Memory B cell (primary cell): Measurements from ENCODE around the gene IL6R.

Experiments
- ATAC-seq: fragments of 150-1000 bp; cut with Tn5 transposase; 2 replicates; pipeline ENCODE4 v1.10.0; 2021; ENCODE audit warnings: low read depth, mild to moderate bottlenecking, moderate library complexity
- DNase-seq, 2 donors: peaks; one replicate each; pipeline ENCODE4 v3.0.0; 2022; ENCODE audit warnings: low spot score in 2 of 2
- H3K27ac Mint-ChIP-seq: one replicate; pipeline ENCODE4 v1.8.0; 2022; ENCODE audit warnings: mild to moderate bottlenecking, moderate library complexity, mixed read lengths
- H3K27me3 Mint-ChIP-seq: one replicate; pipeline ENCODE4 v1.8.0; 2022; ENCODE audit warnings: mixed read lengths
- H3K36me3 Mint-ChIP-seq: one replicate; pipeline ENCODE4 v1.8.0; 2022; ENCODE audit warnings: mild to moderate bottlenecking, mixed read lengths
- H3K4me1 Mint-ChIP-seq: one replicate; pipeline ENCODE4 v1.8.0; 2022; ENCODE audit warnings: mixed read lengths
- H3K4me3 Mint-ChIP-seq: one replicate; pipeline ENCODE4 v1.8.0; 2022; ENCODE audit warnings: mild to moderate bottlenecking, moderate library complexity, mixed read lengths
- H3K9me3 Mint-ChIP-seq: one replicate; pipeline ENCODE4 v1.8.0; 2022; ENCODE audit warnings: mixed read lengths

The IL6R gene

DNA sequence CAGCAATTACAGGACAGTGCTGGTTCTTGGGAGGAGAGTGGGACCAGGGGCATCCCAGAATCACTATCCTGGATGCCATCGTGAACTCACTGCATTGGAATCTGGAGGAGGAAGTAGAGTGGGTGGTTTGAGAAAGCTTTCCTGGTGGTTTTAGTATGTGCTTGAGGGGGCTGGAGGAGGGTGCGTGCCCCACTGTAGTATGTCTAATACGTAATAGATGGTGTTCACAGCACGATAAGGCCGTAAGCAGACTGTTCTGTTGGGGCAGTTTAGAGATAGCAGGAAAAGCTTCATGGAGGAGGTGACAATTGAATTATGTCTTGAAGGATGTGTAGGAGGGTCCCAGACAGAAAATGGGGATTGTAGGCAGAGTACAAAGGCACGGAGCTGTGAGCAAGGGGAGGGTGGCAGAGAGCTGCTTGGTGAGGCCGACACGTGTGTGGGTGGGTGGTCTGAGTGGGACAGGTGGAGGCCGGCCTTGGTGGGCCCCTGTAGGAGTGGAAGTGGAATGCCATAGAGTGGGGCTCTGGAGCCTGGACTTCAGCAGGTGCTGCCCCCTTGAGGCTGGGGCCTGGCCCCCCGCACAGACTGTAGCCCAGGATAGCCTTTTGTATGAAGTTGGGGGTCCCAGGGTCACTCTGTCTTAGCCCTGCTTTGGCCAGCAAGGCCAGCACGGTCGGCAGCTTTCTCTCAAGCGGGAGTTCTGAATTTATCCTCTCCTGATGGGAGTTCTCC is 37.0 kb downstream of the IL6R start:
- H3K36me3 Mint-ChIP-seq, result peaks cover 13% of the 10 kb centered on the region
- H3K27ac Mint-ChIP-seq, result no peak overlapping the region
- H3K4me1 Mint-ChIP-seq, result peaks cover 10% of the 10 kb centered on the region
- H3K9me3 Mint-ChIP-seq, result no peaks in the 10 kb centered on the region
- DNase-seq (no peak), ATAC-seq (no peak)
- no peaks in the 10 kb centered on the region for H3K27me3 Mint-ChIP-seq
- no peak overlapping the region for H3K4me3 Mint-ChIP-seq

DNA sequence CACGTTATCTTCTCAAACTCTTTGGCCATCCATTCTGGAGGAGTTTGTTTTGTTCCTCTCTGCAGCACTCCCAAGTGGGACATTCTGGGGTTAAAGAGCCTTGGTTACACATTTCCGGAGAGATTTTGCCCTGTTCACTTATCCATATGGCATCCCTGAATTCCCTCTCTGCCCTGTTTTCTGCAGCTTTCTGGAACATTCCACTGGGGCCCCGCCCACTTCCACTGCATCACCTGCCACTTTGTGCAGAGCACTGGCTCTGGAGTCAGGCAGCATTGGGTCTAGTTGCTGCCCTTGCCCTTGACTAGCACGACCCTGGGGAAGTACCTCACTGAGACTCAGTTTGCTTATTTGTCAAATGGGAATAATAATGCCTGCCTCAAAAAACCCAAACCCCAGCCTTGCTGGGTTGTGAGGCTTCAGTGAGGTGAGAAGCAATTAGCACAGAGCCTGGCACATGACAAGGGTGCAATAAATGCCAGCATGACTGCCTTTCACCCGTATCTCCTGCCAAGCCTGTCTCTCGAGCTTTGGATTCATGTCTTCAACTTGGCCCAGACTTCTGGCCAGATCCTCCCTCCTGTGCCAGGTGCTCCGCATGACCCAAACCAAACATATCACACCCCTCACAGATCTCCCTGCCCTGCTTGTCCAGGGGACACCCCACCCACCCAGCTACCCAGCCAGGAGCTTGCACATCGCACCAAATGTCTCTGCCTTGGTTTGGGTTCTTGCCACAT is 38.3 kb downstream of the IL6R start:
- no peaks in the 10 kb centered on the region for H3K9me3 Mint-ChIP-seq
- ATAC-seq (no peak), DNase-seq (no peak)
- no peak overlapping the region for H3K27ac Mint-ChIP-seq
- H3K4me3 Mint-ChIP-seq, result no peak overlapping the region
- H3K4me1 Mint-ChIP-seq, result peaks cover 10% of the 10 kb centered on the region
- H3K27me3 Mint-ChIP-seq, result no peaks in the 10 kb centered on the region
- peaks cover 12% of the 10 kb centered on the region for H3K36me3 Mint-ChIP-seq

DNA sequence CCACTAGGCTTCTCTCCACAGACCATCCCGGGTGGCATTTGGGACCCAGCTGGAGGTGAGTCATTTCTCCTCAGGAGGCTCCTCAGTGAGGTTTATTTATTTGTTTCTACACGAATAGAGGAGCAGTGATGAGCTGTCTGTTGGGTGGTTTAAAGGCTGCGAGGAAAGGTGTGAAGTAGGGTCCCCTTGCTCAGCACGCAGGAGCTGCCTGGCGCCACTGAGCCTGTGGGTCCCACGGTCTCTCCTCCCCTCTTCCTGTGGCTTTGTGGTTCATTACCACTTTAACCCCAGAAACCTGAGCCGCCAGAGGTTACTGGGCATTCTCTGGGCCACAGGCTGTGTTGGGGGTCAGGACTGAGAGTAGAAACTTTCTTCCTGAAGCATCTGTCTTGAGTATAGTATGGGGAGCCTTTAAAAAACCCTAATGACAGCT is 39.9 kb downstream of the IL6R start:
- H3K27me3 Mint-ChIP-seq, result no peaks in the 10 kb centered on the region
- no peak for DNase-seq
- H3K9me3 Mint-ChIP-seq, result no peaks in the 10 kb centered on the region
- no peak overlapping the region for H3K4me3 Mint-ChIP-seq
- no peak for ATAC-seq
- peaks cover 16% of the 10 kb centered on the region for H3K36me3 Mint-ChIP-seq
- H3K27ac Mint-ChIP-seq, result no peak overlapping the region
- H3K4me1 Mint-ChIP-seq, result peaks cover 7% of the 10 kb centered on the region

DNA sequence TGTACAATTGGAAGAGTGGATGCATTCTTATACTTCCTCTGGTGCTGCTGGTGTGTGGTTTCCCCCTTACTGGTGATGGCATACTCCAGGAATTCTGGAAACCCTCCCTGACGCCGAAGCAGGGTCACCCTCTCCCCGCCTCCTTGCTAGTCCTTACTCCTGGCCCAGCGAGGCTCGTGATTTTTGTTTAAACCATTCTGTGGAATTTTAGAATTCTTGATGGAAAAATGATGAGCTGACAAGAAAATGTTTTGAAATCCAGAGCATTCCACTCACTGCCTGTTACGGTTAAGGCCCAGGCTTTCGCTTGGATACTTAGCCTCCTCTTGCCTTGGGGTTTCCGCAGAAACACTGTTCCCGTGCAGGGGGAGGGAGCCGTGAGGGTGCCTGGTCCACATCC is 41.1 kb downstream of the IL6R start:
- Mint-ChIP-seq H3K4me3 (no peak overlapping the region), H3K27ac (no peak overlapping the region), H3K9me3 (no peaks in the 10 kb centered on the region), H3K4me1 (peaks cover 6% of the 10 kb centered on the region), H3K36me3 (peaks cover 17% of the 10 kb centered on the region), H3K27me3 (no peaks in the 10 kb centered on the region)
- no peak for DNase-seq
- ATAC-seq, result no peak

DNA sequence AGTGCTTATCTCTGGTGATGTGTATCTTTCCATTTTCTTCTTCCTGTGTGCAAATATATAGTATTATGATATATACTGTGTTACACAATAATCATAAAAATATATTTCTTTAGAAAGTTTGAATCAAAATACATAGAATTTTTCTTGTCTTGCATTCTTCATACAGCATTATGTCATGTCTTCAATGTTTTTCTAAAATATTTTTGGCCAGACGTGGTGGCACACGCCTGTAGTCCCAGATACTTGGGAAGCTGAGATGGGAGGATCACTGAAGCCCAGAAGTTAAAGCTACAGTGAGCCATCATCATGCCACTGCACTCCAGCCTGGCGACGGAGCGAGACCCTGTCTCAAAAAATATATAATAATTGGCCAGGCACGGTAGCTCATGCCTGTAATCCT is 41.6 kb downstream of the IL6R start:
- no peak overlapping the region for H3K4me3 Mint-ChIP-seq
- H3K36me3 Mint-ChIP-seq, result peaks cover 18% of the 10 kb centered on the region
- ATAC-seq, result no peak

DNA sequence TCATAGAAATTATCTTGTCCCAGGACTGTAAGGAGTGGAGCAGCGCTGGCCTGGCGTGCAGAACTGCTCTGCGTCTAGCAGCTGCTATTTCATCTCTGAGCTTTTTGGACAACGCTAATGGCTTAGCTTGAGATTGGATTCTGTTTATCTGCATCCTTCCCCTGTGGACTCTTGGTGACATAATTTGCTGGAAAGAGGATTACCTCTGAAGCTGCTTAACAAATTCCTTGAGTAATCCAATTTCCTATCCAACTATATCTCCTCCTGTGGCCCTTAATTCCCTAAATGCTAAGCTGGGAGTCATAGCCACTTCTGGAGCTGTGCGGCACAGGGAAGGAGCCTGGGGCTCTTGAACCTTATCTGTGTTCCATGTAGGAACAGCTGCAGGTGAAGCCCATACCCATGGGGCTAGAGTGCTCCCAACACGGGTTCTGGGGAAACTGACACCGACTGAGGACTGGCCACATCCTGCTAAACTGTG is 43.2 kb downstream of the IL6R start:
- Mint-ChIP-seq H3K27ac (no peak overlapping the region), H3K36me3 (peaks cover 25% of the 10 kb centered on the region), H3K9me3 (no peaks in the 10 kb centered on the region), H3K4me1 (no peaks in the 10 kb centered on the region), H3K4me3 (no peak overlapping the region), H3K27me3 (no peaks in the 10 kb centered on the region)
- no peak for DNase-seq
- no peak for ATAC-seq

More for the DNA sequence above, 41.6 kb downstream of the IL6R start:
- H3K4me1 Mint-ChIP-seq, result peaks cover 4% of the 10 kb centered on the region
- H3K27ac Mint-ChIP-seq, result no peak overlapping the region
- no peaks in the 10 kb centered on the region for H3K9me3 Mint-ChIP-seq
- DNase-seq, result no peak
- H3K27me3 Mint-ChIP-seq, result no peaks in the 10 kb centered on the region

DNA sequence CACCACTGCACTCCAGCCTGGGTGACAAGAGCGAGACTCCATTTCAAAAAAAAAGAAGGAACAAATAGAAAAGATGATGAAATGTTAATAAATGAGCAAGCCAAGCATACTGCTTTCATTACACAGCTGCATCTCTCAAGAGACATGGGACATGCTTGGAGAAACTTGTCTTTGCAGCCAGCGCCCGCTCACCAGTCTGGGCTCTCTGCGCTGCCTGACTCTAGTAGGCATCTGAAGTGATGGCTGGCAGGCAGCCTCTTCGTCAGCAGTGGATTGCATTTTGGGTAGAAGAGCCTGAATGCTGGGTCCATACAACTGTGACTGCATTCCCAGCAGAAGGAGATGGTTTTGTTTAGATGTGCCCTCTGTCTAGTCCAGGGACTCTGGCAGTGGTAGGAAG is 48.0 kb downstream of the IL6R start:
- Mint-ChIP-seq H3K36me3 (peaks cover 23% of the 10 kb centered on the region), H3K4me3 (no peak overlapping the region), H3K9me3 (no peaks in the 10 kb centered on the region), H3K4me1 (no peaks in the 10 kb centered on the region), H3K27ac (no peak overlapping the region), H3K27me3 (no peaks in the 10 kb centered on the region)
- DNase-seq (no peak), ATAC-seq (no peak)

DNA sequence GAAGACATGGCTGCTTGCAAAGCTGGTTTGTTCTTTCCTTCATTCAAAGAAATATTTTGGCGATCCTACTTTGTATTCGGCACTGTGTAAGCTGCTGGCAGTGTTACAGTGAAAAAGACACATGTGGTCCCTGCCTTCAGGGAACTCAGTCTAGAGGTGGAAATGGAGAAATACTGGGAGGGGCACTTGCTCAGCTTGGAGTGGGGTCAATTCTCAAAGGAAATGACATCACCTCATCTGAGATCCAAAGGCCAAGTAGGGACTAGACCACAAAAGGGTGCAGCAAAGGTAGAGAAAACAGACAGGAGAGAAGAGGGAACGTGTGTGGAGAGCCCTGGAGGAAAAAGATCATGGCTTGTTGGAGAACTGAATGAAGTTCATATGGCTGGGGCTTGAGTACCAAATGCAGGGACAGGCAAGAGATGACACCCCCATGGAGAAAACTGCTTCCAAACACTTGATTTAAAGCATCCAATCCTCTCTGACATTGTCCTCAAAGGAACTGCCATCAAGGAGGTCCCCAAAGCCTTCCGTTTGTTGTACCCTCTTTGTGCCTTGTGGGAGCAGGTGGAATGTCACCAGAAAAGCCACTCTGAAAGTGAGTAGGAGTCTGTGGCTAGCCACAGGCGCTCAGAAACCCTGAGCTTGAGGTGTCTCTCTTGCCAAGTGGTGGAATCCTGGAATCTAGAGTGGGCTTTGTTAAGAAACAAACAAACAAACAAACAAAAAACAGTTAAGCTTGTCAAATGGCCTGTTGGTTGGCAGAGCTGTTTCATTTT is 48.6 kb downstream of the IL6R start:
- Mint-ChIP-seq H3K27me3 (no peaks in the 10 kb centered on the region), H3K4me1 (no peaks in the 10 kb centered on the region), H3K27ac (no peak overlapping the region), H3K9me3 (no peaks in the 10 kb centered on the region), H3K36me3 (peaks cover 23% of the 10 kb centered on the region), H3K4me3 (no peak overlapping the region)
- DNase-seq (no peak), ATAC-seq (no peak)

DNA sequence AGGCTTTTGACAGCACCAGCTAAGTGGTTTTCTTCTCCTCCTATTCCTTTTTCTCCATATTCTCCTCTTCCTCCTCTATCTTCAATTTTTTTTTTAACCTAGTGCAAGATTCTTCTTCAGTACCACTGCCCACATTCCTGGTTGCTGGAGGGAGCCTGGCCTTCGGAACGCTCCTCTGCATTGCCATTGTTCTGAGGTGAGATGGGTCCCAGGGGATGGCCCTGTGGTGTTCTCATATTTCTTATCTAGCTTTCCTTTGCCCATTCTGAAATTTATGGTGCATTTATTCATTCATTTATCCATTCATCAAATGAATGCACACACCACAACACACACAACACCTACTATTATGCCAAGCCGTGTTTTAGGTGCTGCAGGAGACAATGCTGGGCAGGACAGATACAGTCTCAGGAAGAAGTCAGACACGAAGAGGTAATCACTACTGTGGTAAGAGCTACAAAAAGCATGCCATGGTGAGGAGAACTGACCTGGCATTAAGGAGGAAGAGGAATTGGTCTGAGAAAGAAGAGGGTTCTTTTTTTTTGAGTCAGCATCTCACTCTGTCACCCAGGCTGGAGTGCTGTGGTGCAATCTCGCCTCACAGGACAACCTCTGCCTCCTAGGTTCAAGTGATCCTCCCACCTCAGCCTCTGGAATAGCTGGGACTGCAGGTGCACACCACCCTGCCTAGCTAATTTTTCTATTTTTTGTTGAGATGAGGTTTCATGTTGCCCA is 49.4 kb downstream of the IL6R start:
- no peaks in the 10 kb centered on the region for H3K27me3 Mint-ChIP-seq
- no peak overlapping the region for H3K4me3 Mint-ChIP-seq
- no peak overlapping the region for H3K27ac Mint-ChIP-seq
- ATAC-seq (no peak), DNase-seq (no peak)
- H3K4me1 Mint-ChIP-seq, result no peaks in the 10 kb centered on the region
- peaks cover 23% of the 10 kb centered on the region for H3K36me3 Mint-ChIP-seq
- no peaks in the 10 kb centered on the region for H3K9me3 Mint-ChIP-seq

DNA sequence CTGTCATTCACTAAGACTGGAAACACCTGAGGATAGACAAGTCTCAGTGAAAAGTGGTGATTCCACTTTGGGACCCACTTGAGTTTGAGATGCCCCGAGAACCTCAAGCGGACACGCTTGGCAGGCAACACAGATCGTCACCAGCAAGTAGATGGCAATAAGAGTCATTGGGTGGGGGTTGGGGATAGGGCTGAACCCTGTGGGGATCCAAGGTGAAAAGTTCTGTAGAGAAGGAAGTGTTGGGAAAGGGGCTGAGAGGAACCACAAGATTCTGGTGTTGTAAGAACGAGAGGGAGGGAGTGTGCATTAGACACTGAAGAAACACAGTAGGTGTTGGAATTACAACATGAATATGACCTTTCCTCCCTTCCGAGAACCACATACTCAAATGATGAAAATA is 51.5 kb downstream of the IL6R start:
- no peak overlapping the region for H3K4me3 Mint-ChIP-seq
- no peaks in the 10 kb centered on the region for H3K4me1 Mint-ChIP-seq
- H3K27ac Mint-ChIP-seq, result no peak overlapping the region
- DNase-seq (no peak), ATAC-seq (no peak)
- peaks cover 17% of the 10 kb centered on the region for H3K36me3 Mint-ChIP-seq
- no peaks in the 10 kb centered on the region for H3K27me3 Mint-ChIP-seq
- no peaks in the 10 kb centered on the region for H3K9me3 Mint-ChIP-seq

DNA sequence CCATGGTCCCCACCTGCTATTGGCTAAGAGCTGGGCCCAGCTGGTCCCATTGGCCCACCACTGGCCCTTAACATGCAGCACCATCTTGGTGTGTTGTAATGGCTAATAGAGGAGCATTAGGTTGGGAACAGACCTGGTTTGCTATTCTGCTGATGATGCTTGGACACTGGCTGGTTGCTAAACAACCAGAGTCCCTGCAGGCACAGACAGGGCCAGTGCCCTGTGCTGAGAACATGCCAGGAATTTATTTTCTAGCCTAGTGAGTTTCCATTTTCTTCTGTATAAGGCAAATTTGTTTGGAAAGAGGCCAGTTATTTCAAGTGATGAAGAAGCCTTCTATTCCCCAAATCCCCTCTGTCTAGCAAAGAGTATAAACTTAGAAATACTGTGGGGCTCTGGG is 53.9 kb downstream of the IL6R start:
- Mint-ChIP-seq H3K36me3 (peaks cover 9% of the 10 kb centered on the region), H3K27ac (no peak overlapping the region), H3K4me1 (no peaks in the 10 kb centered on the region), H3K4me3 (no peak overlapping the region), H3K27me3 (no peaks in the 10 kb centered on the region), H3K9me3 (no peaks in the 10 kb centered on the region)
- DNase-seq (no peak), ATAC-seq (no peak)

DNA sequence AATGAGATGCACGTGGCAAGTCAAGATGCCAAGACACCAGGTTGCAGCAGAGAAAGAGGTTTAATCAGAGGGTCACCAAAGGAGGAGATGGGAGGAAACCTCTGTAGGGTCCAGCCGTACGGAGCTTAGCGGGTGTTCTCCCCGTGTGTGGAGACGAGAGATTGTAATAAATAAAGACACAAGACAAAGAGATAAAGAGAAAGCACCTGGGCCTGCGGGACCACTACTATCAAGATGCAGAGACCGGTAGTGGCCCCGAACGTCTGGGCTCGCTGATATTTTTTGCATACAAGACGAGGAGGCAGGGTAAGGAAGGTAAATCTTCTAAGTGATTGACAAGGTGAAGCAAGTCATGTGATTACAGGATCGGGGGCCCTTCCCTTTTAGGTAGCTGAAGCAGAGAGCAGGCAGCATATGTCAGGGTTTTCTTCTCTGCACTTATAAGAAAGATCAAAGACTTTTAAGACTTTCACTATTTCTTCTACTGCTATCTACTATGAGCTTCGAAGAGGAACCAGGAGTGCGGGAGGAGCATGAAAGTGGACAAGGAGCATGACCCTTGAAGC is 55.6 kb downstream of the IL6R start:
- DNase-seq (no peak), ATAC-seq (no peak)
- Mint-ChIP-seq H3K4me3 (no peak overlapping the region), H3K4me1 (no peaks in the 10 kb centered on the region), H3K27me3 (no peaks in the 10 kb centered on the region), H3K9me3 (no peaks in the 10 kb centered on the region), H3K36me3 (peaks cover 2% of the 10 kb centered on the region), H3K27ac (no peak overlapping the region)

DNA sequence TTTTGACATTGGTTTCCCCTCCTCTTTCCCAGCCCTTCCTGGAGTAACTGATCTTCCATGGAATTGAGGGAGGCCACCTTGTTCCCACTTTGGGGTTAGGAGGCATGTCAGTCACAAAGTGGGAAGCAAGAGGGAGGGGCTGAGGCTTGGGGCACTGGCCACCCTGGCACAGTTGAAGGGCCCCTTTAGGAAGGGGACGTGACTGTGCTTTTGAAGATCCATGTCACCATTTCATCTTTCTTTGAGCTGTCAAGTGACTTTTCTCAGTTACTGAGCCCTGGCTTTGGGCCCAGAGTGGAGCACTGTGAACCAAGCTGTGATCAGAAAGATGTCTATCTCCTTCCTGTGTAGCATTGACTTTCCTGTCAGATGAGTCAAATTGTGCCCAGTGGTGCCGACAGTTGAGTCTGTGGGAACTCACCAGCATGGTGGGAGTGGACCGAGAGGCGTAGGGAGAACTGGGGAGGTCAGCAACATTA is 58.4 kb downstream of the IL6R start:
- no peak for ATAC-seq
- no peaks in the 10 kb centered on the region for H3K27me3 Mint-ChIP-seq
- peaks cover 13% of the 10 kb centered on the region for H3K4me1 Mint-ChIP-seq
- H3K9me3 Mint-ChIP-seq, result no peaks in the 10 kb centered on the region
- H3K36me3 Mint-ChIP-seq, result no peaks in the 10 kb centered on the region
- H3K27ac Mint-ChIP-seq, result no peak overlapping the region
- no peak overlapping the region for H3K4me3 Mint-ChIP-seq
- no peak for DNase-seq
